Measurements from ENCODE around the gene ZNF79.

DNA sequence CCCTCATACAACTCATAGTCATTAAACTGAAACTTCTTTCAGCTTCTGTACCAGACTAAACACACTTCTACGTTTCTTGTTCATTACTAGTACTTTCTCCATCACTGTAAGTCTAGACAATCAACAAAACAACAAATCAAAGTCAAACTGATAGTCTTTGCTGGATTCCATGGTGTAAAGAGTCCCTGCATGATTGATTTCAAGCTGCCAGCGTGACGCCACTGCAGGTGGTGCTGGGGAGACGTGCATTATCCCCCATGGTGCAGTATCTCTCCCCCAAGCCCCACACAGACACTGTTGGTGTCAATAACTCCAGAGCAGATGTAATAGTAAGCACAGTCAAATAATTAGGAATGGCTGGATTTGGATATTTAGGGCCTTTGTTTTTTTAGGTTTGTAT lies 37.9 kb upstream of the ZNF79 start:
- TF ChIP-seq, protein P1, sequence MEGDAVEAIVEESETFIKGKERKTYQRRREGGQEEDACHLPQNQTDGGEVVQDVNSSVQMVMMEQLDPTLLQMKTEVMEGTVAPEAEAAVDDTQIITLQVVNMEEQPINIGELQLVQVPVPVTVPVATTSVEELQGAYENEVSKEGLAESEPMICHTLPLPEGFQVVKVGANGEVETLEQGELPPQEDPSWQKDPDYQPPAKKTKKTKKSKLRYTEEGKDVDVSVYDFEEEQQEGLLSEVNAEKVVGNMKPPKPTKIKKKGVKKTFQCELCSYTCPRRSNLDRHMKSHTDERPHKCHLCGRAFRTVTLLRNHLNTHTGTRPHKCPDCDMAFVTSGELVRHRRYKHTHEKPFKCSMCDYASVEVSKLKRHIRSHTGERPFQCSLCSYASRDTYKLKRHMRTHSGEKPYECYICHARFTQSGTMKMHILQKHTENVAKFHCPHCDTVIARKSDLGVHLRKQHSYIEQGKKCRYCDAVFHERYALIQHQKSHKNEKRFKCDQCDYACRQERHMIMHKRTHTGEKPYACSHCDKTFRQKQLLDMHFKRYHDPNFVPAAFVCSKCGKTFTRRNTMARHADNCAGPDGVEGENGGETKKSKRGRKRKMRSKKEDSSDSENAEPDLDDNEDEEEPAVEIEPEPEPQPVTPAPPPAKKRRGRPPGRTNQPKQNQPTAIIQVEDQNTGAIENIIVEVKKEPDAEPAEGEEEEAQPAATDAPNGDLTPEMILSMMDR (IDR thresholded peaks at IDR 0.05; ENCODE audit: insufficient read depth, low read length, poor library complexity, severe bottlenecking), result no peak
- TF ChIP-seq EZH2phosphoT487 (conservative IDR thresholded peaks at IDR 0.05; ENCODE audit: low read length), result no peak
